Astrocyte of the hippocampus (primary cell): Measurements from ENCODE around the gene DNAL4.
"Not testable (repeated sequence)": the region's sequence is repeated elsewhere in the genome, so short reads cannot be mapped to it uniquely, and the experiment has no call there.

ENCODE experiments used
- DNase-seq: peaks from one replicate; pipeline ENCODE4 v3.0.0; 2011; ENCODE audit warnings: low read depth, low spot score

The DNAL4 gene

GRCh38 chr22:38827510-38827909, 33.6 kb upstream of the DNAL4 start:
- no peak for DNase-seq

DNA sequence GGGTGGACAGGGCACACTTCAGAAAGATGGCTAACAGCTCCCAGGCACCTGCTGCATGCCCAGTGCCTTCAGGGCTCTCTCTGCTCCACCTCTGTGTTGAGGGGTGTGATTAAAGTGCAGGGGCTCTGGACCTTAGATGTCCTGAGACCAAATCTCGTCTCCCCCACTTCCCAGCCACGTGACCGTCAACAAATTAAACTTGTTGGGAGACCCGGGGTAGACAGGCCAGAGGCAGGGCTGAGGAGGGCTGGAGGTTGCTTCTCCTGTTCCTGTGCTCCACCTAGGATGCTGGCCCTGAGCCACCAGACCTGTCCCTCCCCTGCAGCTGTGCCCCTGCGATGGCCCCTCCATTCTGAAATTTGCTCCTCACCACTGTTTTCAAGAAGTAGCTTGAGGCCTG, 32.9 kb upstream of the DNAL4 start:
- no peak for DNase-seq

GRCh38 chr22:38826386-38826785, 32.4 kb upstream of the DNAL4 start:
- no peak for DNase-seq

- DNase-seq = peak; percentile 93
Measured at GRCh38 chr22:38824585-38824984, 30.6 kb upstream of the DNAL4 start.

DNA sequence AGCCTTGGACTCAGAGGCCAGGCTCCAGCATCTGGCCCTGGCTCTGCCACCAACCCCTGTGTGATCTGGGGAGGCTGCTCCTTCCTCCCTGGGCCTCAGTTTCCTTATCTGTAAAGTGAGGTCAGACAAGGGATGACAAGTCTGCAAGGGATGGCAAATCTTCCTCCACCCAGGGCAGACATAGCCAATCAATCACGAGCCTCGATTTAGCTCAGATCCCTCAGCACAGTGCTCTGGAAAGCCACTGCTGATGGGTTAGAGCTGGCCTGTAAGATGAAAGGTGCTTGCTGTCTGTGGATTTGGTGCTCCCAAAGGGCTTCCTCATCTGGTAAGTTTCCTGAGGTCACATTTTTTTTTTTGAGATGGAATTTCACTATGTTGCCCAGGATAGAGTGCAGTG, 29.7 kb upstream of the DNAL4 start:
- DNase-seq = no peak

DNA sequence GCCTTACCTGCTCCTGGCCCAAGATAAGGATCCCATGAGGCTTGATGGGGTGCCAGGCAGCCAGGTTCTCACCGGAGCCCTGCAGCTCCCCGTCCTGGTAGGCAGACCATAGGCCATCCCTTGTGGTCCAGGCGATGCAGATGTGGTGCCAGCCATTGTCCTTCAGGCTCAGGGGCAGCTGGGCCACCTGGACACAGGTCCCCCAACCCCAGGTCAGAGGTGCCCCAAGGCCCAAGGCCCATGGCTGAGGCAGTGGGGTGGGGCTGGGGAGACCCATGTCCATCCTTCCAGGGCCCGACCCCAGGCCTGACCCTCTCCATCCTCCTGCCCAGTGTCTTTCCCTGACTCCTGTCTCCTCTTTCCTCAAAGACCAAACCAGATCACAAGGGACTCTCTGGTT, 29.1 kb upstream of the DNAL4 start:
- DNase-seq = no peak

- no peak for DNase-seq
Measured at GRCh38 chr22:38820020-38820419, 26.1 kb upstream of the DNAL4 start.

GRCh38 chr22:38819387-38819940, 25.5 kb upstream of the DNAL4 start:
- DNase-seq = no peak

DNA sequence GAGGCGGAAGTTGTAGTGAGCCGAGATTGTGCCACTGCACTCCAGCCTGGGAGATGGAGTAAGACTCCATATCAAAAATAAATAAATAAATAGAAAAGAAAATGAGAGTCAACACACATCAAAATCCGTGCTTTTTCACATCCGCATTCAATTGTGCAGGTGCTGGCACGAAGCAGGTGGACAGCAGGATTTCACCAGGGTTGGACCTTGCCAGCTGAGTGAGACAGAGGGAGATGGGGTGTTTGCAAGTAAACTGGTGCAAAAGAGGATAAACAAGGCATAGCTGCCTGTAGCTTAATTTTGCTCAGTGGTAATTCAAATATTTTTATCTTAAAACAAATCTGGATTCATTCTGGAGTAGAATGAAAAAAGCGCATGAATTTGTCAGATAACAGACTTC, 23.3 kb upstream of the DNAL4 start:
- no peak for DNase-seq

- DNase-seq = no peak
Measured at GRCh38 chr22:38815842-38816241, 21.9 kb upstream of the DNAL4 start.

DNA sequence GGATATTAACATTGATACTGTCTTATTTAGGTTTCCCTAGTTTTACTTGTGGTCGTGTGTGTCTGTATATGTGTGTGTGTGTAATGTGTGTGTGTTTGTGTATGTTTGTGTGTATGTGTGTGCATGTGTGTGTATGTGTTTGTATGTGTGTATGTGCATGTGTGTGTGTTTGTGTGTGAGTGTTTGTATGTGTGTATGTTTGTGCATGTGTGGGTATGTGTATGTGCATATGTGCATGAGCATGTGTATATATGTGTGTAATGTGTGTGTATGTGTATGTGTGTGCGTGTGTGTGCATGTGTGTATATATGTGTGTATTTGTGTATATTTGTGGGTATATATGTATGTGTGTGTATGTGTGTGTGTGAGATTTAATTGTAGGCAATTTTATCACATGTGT, 17.3 kb upstream of the DNAL4 start:
- DNase-seq = no peak

- DNase-seq = not testable (repeated sequence)
Measured at GRCh38 chr22:38805041-38805593, 11.2 kb upstream of the DNAL4 start.

GRCh38 chr22:38802671-38803121, 8.8 kb upstream of the DNAL4 start:
- peak; percentile 88 for DNase-seq

DNA sequence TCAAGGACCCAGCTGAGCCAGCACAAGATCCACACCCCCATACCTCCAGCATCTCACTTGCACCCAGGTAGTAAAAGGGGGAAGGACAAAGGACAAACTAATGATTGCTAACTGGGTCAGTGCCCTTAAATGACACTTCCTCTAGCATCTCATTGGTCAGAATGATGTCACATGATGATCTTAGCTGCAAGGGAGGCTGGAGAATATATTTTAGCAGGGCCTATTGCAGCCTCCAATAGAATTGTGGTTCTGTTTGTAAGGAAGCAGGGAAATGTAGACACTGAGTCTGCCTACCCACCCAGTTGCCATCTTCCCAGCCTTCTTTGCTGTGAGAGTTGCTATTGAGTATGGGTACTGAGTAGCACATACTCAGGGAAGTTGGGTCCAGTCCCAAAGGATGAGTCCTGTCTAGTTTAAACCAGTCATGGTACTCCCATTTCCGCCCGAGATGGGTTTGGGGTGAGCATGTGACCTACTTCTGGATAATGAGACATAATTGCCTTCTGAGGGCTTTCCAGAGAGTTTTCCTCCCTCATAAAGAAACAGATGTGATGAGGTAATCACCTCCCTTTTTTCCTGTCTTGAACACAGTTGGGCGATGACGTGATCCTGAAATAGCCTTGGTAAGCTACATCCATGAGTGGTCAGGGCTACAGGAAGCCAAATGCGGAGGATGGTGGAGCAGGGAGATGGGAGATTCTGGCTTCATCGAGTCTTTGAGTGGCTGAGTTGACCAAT, 5.5 kb upstream of the DNAL4 start:
- no peak for DNase-seq

DNA sequence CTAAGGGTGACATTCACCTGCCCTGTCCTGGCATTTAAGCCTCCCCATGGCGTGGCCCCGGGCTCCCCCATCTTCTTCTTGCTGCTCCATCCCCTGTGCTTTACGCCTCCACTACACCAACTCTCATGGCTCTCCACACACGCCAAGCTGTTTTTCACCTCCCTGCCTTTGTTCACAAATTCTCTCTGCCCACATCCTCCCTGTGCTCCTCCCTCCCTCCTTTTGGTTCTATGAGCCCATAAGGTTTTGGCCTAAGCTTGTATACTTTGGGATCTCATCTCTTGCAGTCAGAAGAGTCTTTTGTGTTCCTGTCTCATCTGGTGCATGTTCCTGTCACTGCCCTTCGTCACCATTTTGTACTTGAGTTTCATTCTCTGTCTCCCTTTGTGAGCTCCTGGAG, 4.6 kb upstream of the DNAL4 start:
- DNase-seq = no peak

GRCh38 chr22:38796262-38796957, 2.5 kb upstream of the DNAL4 start:
- peak; percentile 15 for DNase-seq

- no peak for DNase-seq
Measured at GRCh38 chr22:38795569-38795968, 1.6 kb upstream of the DNAL4 start.

- DNase-seq = peak; percentile 9
Measured at GRCh38 chr22:38793317-38793716, 626 bp downstream of the DNAL4 start.

DNA sequence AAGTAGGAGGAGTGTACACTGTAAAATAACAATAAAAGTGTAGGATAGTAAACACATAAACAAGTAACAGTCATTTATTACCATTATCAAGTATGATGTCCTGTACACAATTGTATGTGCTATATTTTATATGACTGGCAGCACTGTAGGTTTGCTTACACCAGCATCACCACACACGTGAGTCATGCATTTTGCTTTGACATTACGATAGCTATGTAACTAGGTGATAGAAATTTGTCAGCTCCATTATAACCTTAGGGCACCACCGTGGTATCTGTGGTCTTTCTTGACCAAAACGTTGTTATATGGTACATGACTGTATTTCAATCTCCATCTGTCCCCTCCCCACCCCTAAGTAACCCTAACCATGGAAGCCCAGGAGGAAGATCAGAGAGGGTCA, 1.1 kb downstream of the DNAL4 start:
- peak; percentile 19 for DNase-seq

- DNase-seq = no peak
Measured at GRCh38 chr22:38789606-38790005, 4.3 kb downstream of the DNAL4 start.

DNA sequence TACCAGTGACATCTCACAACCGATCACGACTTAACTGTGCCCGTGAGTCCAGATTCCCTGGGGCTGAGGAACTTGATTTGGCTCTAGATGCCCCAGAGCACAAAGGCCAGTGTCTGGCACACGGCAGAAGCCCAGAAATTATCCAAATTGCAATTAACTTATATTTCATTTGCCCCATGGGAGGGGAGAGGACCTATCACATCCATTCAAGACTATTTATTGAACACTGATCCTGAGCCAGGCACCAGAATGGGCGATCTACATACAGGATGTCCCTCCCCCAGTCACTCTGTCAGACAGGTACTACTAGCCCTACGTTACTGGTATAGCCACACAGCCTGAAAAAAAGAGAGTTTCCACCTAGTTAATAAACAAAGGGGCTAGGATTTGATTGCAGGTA, 5.1 kb downstream of the DNAL4 start:
- DNase-seq = no peak

- DNase-seq = peak; percentile 92
Measured at GRCh38 chr22:38788021-38788816, 5.7 kb downstream of the DNAL4 start.
